SK-N-SH (cell line): ENCODE results near the gene FRAS1. TPM values are rescaled to one million over a fixed set of nuclear protein-coding genes. Genes with fewer than 3 reads are reported as not detected.

Experiments used
- CTCF ChIA-PET: fragments of 300-600, 350-600 bp; formaldehyde crosslinking; extraction: SDS; loops from one replicate; lab custom pipeline; 2021; lab: Yijun Ruan, JAX
- POLR2A ChIA-PET: fragments of 350-600 bp; sonication (Branson Sonifier 250); formaldehyde crosslinking; extraction: SDS; loops from one replicate; lab custom pipeline; 2020; ENCODE audit warnings: antibody characterized with exemption, inconsistent platforms; lab: Yijun Ruan, JAX
- DNase-seq: peaks from one replicate; pipeline ENCODE4 v3.0.0; 2012
- H2AFZ ChIP-seq: fragments of 200-600 bp; sonication (generic); 2 replicates; pipeline ENCODE4 v1.8.1; 2016; ENCODE audit warnings: antibody characterized with exemption, mild to moderate bottlenecking, low read depth
- H3F3A ChIP-seq: fragments of 200-600 bp; sonication (generic); replicated peaks from 2 replicates; pipeline ENCODE3; 2016; ENCODE audit warnings: antibody characterized with exemption, mild to moderate bottlenecking; ENCODE audit not compliant: insufficient read depth
- H3K27ac ChIP-seq, 2 experiments: fragments of 200-500 bp in 1 of 2; fragments of 200-600 bp in 1 of 2; sonication (Bioruptor generic) in 1 of 2; sonication (generic), shearing (Covaris generic) in 1 of 2; 2 replicates each; pipeline versions ENCODE4 v1.5.1 to v1.6.1; 2014 to 2016; ENCODE audit warnings: low read depth in 2 of 2, inconsistent platforms in 1 of 2, low read length in 1 of 2, mild to moderate bottlenecking in 1 of 2, mixed read lengths in 1 of 2
- H3K27me3 ChIP-seq: fragments of 200-600 bp; sonication (generic), shearing (Covaris generic); 2 replicates; pipeline ENCODE4 v1.6.1; 2016; ENCODE audit warnings: mixed run types; ENCODE audit not compliant: insufficient read depth
- H3K36me3 ChIP-seq, 2 experiments: fragments of 200-500 bp in 1 of 2; fragments of 200-600 bp in 1 of 2; sonication (Bioruptor generic) in 1 of 2; sonication (generic) in 1 of 2; replicated peaks in 1 of 2; 2 replicates each; pipeline versions ENCODE3 to v1.5.1; 2014 to 2016; ENCODE audit warnings: low read length in 1 of 2, mild to moderate bottlenecking in 1 of 2; ENCODE audit not compliant: insufficient read depth in 2 of 2, control insufficient read depth in 1 of 2
- H3K4me1 ChIP-seq, 2 experiments: fragments of 200-500 bp in 1 of 2; fragments of 200-600 bp in 1 of 2; sonication (Bioruptor generic) in 1 of 2; sonication (generic), shearing (Covaris generic) in 1 of 2; 2 replicates each; pipeline versions ENCODE4 v1.5.1 to v1.6.1; 2014 to 2016; ENCODE audit warnings: low read depth in 1 of 2, low read length in 1 of 2, mixed run types in 1 of 2; ENCODE audit not compliant: insufficient read depth in 2 of 2, control insufficient read depth in 1 of 2
- H3K4me2 ChIP-seq: fragments of 200-600 bp; sonication (generic), shearing (Covaris generic); 2 replicates; pipeline ENCODE4 v1.6.1; 2017; ENCODE audit warnings: mixed run types
- H3K4me3 ChIP-seq, 2 experiments: fragments of 200-500 bp in 1 of 2; fragments of 200-600 bp in 1 of 2; sonication (Bioruptor generic) in 1 of 2; sonication (generic), shearing (Covaris generic) in 1 of 2; 2 replicates each; pipeline versions ENCODE4 v1.5.1 to v1.8.1; 2014 to 2016; ENCODE audit warnings: low read depth in 2 of 2, inconsistent platforms in 1 of 2, low read length in 1 of 2, mild to moderate bottlenecking in 1 of 2, mixed read lengths in 1 of 2, moderate library complexity in 1 of 2
- H3K79me2 ChIP-seq: fragments of 200-600 bp; sonication (generic); 2 replicates; pipeline ENCODE4 v1.8.1; 2017; ENCODE audit warnings: mild to moderate bottlenecking; ENCODE audit not compliant: insufficient read depth
- H3K9ac ChIP-seq: fragments of 200-600 bp; sonication (generic); 2 replicates; pipeline ENCODE4 v1.6.1; 2017; ENCODE audit warnings: mixed run types
- H3K9me2 ChIP-seq: fragments of 200-600 bp; sonication (generic); 2 replicates; pipeline ENCODE4 v1.6.1; 2017; ENCODE audit warnings: mixed run types
- H3K9me3 ChIP-seq: fragments of 200-600 bp; sonication (generic); 2 replicates; pipeline ENCODE4 v1.6.1; 2017; ENCODE audit warnings: mixed run types, mild to moderate bottlenecking, moderate library complexity
- H4K20me1 ChIP-seq: fragments of 200-600 bp; sonication (generic); 2 replicates; pipeline ENCODE4 v1.6.1; 2017; ENCODE audit warnings: mild to moderate bottlenecking, mixed run types; ENCODE audit not compliant: insufficient read depth
- EP300 ChIP-seq, 2 experiments: IDR thresholded peaks; 2 replicates each; pipeline versions ENCODE4 v1.4.0 to v1.6.1; 2012; ENCODE audit warnings: borderline replicate concordance in 1 of 2, low read depth in 1 of 2, low read length in 1 of 2
- FOSL2 ChIP-seq: IDR thresholded peaks from 2 replicates; pipeline ENCODE4 v1.4.0; 2012; ENCODE audit warnings: low read depth, mild to moderate bottlenecking, moderate library complexity, borderline replicate concordance
- GATA2 ChIP-seq: sonication (generic); formaldehyde crosslinking; IDR thresholded peaks from 2 replicates; pipeline ENCODE4 v1.5.0; 2020; ENCODE audit warnings: mild to moderate bottlenecking, missing genetic modification reagents
- JUND ChIP-seq: IDR thresholded peaks from 2 replicates; pipeline ENCODE4 v1.4.0; 2012
- MAX ChIP-seq: IDR thresholded peaks from 2 replicates; pipeline ENCODE4 v1.4.0; 2012; ENCODE audit warnings: low read depth
- MEF2A ChIP-seq: IDR thresholded peaks from 2 replicates; pipeline ENCODE4 v1.4.0; 2012; ENCODE audit warnings: low read depth, borderline replicate concordance
- RAD21 ChIP-seq: IDR thresholded peaks from 2 replicates; pipeline ENCODE4 v1.6.1; 2012; ENCODE audit warnings: mild to moderate bottlenecking, low read length
- TCF12 ChIP-seq: IDR thresholded peaks from 2 replicates; pipeline ENCODE4 v1.4.0; 2012
- TEAD4 ChIP-seq: IDR thresholded peaks from 2 replicates; pipeline ENCODE4 v1.4.0; 2012; ENCODE audit warnings: mild to moderate bottlenecking, borderline replicate concordance; ENCODE audit not compliant: insufficient read depth
- WGBS: methylation state at CpG from one replicate; pipeline ENCODE4 v1.1.6; 2017; ENCODE audit warnings: low lambda C conversion rate; 5-methylcytosine and 5-hydroxymethylcytosine counted together
- polyA plus RNA-seq, 3 experiments: library from polyadenylated mRNA; depleted of rRNA; stranded (reverse); fragments of >200 nt; gene quantifications; 2 replicates each; pipeline ENCODE4 v1.2.3, GENCODE V29; 2012
- TF ChIP-seq, protein P1 (sequence below): fragments of 200-600 bp; sonication (generic); IDR thresholded peaks from 2 replicates; pipeline ENCODE4 v1.6.1; 2017; ENCODE audit warnings: antibody characterized with exemption, mild to moderate bottlenecking, moderate library complexity
- TF ChIP-seq, protein P2 (sequence below): IDR thresholded peaks from 2 replicates; pipeline ENCODE4; 2012

The FRAS1 gene
- polyA plus RNA-seq, 1 of the 3 experiments (the other 2 are of a cell fraction), result 8.3 TPM

DNA sequence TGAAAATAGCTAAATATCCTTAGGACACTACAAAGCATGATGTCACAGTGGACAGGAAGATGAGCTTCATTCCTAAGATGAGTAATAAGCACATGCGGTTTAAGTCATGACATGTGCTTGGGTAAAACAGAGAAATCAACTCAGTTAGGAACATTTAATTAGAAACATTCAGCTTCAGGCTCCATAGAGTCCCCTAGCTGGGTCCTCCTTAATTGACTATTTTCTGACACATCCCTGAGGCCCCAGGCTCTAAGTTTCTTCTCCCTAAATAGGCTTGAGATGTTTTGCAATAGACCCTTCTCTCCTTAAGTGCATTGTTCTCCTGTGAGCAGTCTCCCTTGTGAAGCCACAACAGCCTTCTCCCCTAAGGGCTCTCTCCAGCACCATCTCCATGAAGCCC lies 424.1 kb downstream of the FRAS1 start:
- peaks cover 0 to 13% of the 10 kb centered on the region in 2 experiments; a peak in 2 of 4 replicates for H3K4me1 ChIP-seq
- POLR2A ChIA-PET, result no interaction called here

DNA sequence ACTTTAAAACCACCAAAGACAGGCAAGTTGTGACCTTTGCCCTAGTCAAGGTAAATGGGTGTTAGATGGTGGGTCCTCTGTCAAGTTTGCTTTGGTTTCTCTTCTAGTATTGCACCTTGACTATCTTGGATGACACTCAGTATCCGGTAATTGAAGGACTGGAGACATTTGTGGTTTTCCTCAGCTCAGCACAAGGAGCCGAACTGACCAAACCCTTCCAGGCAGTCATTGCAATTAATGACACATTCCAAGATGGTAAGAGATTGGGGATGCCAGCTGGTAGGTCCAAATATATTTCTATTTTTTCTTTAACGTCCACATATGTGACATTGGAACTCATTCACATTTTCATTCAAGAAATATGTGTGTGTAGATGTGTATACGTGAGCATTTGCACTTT lies 425.2 kb downstream of the FRAS1 start:
- 72% methylated on average over 4 of the region's 4 CpGs for WGBS
- Histone ChIP-seq H3K9me3 (no peaks in the 10 kb centered on the region), H3K79me2 (no peaks in the 10 kb centered on the region), H3K9ac (no peak overlapping the region), H3K4me3 (no peak overlapping the region), H3K4me1 (peaks cover 0 to 9% of the 10 kb centered on the region in 2 experiments; a peak in 2 of 4 replicates), H3K36me3 (peaks cover 4 to 38% of the 10 kb centered on the region in 2 experiments), H3K4me2 (no peak overlapping the region), H3K27ac (peak overlapping the region in 1 of 2 experiments; percentile 80; a peak in 1 of 4 replicates), H3F3A (peaks cover 14% of the 10 kb centered on the region), H4K20me1 (no peaks in the 10 kb centered on the region), H3K27me3 (no peaks in the 10 kb centered on the region), H3K9me2 (no peaks in the 10 kb centered on the region), H2AFZ (no peak overlapping the region)
- no peak for TF ChIP-seq RAD21
- CTCF ChIA-PET, result interaction anchor here (1.0 kb wide), 1 partner anchor 423 kb away, joined by 3 read pairs; no protein-coding TSS in a partner anchor
- no peak for DNase-seq
- POLR2A ChIA-PET, result no interaction called here

More for the DNA sequence above, 424.1 kb downstream of the FRAS1 start:
- Histone ChIP-seq H3K79me2 (no peaks in the 10 kb centered on the region), H2AFZ (no peak overlapping the region), H3K9me3 (no peaks in the 10 kb centered on the region), H3K4me2 (no peak overlapping the region), H3K4me3 (no peak overlapping the region), H3K9ac (no peak overlapping the region), H3K27ac (peak overlapping the region in 1 of 2 experiments; percentile 80; a peak in 2 of 4 replicates), H3F3A (peaks cover 20% of the 10 kb centered on the region), H3K27me3 (no peaks in the 10 kb centered on the region), H3K9me2 (no peaks in the 10 kb centered on the region), H3K36me3 (peaks cover 4 to 40% of the 10 kb centered on the region in 2 experiments), H4K20me1 (no peaks in the 10 kb centered on the region)
- DNase-seq, result no peak
- CTCF ChIA-PET, result no interaction called here
- peak; percentile 97 for TF ChIP-seq MAX
- TF ChIP-seq TEAD4, result 0 out of 2 replicates have a peak, but pooled peaks have one; percentile 16
- TF ChIP-seq GATA2, result no peak
- TF ChIP-seq MEF2A, result no peak
- TF ChIP-seq EP300 (IDR thresholded peaks at IDR 0.05; ENCODE audit: borderline replicate concordance in 1 of 2, low read depth in 1 of 2, low read length in 1 of 2), result peak in 1 of 2 experiments; percentile 47; a peak in 1 of 4 replicates
- TF ChIP-seq, protein P1, sequence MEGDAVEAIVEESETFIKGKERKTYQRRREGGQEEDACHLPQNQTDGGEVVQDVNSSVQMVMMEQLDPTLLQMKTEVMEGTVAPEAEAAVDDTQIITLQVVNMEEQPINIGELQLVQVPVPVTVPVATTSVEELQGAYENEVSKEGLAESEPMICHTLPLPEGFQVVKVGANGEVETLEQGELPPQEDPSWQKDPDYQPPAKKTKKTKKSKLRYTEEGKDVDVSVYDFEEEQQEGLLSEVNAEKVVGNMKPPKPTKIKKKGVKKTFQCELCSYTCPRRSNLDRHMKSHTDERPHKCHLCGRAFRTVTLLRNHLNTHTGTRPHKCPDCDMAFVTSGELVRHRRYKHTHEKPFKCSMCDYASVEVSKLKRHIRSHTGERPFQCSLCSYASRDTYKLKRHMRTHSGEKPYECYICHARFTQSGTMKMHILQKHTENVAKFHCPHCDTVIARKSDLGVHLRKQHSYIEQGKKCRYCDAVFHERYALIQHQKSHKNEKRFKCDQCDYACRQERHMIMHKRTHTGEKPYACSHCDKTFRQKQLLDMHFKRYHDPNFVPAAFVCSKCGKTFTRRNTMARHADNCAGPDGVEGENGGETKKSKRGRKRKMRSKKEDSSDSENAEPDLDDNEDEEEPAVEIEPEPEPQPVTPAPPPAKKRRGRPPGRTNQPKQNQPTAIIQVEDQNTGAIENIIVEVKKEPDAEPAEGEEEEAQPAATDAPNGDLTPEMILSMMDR, result no peak
- TF ChIP-seq TCF12, result peak; percentile 86
- TF ChIP-seq, protein P2, sequence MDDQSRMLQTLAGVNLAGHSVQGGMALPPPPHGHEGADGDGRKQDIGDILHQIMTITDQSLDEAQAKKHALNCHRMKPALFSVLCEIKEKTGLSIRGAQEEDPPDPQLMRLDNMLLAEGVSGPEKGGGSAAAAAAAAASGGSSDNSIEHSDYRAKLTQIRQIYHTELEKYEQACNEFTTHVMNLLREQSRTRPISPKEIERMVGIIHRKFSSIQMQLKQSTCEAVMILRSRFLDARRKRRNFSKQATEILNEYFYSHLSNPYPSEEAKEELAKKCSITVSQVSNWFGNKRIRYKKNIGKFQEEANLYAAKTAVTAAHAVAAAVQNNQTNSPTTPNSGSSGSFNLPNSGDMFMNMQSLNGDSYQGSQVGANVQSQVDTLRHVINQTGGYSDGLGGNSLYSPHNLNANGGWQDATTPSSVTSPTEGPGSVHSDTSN, result peak; percentile 55
- peak; percentile 64; the same call in 1 of the 2 replicates for TF ChIP-seq FOSL2
- peak; percentile 58 for TF ChIP-seq JUND
- WGBS, result 40% methylated on average over 1 of the region's 1 CpG
